Liver (tissue), 9 donors: ENCODE data around the gene CAMSAP3. TPM values are rescaled to one million over a fixed set of nuclear protein-coding genes. Genes with fewer than 3 reads are reported as not detected.

Source experiments
- DNase-seq: peaks from one replicate; pipeline ENCODE4 v3.0.0-alpha.2; 2017; ENCODE audit warnings: low spot score
- H3K27ac ChIP-seq, 2 donors: one replicate each; pipeline ENCODE4 v1.7.0; 2013; ENCODE audit warnings: inconsistent platforms in 2 of 2, low read length in 2 of 2, control low read depth in 1 of 2, low read depth in 1 of 2, mild to moderate bottlenecking in 1 of 2
- H3K27me3 ChIP-seq, 4 donors: one replicate each; pipeline versions ENCODE4 v1.6.1 to v1.7.0; 2013; ENCODE audit warnings: low read length in 3 of 4, inconsistent platforms in 1 of 4, mild to moderate bottlenecking in 1 of 4, moderate library complexity in 1 of 4; ENCODE audit not compliant: control insufficient read depth in 4 of 4, insufficient read depth in 4 of 4
- H3K36me3 ChIP-seq, 4 donors: one replicate each; pipeline versions ENCODE4 v1.6.1 to v1.7.0; 2013; ENCODE audit warnings: low read length in 3 of 4, mild to moderate bottlenecking in 3 of 4, low read depth in 1 of 4, moderate library complexity in 1 of 4; ENCODE audit not compliant: control insufficient read depth in 4 of 4, insufficient read depth in 3 of 4
- H3K4me1 ChIP-seq, 4 donors: one replicate each; pipeline versions ENCODE4 v1.6.1 to v1.7.0; 2013; ENCODE audit warnings: low read length in 3 of 4, mild to moderate bottlenecking in 3 of 4, moderate library complexity in 1 of 4; ENCODE audit not compliant: control insufficient read depth in 4 of 4, insufficient read depth in 4 of 4
- H3K4me3 ChIP-seq, 3 donors: one replicate each; pipeline versions ENCODE4 v1.6.1 to v1.7.0; 2013; ENCODE audit warnings: low read length in 3 of 3, control low read depth in 1 of 3, low read depth in 1 of 3, mild to moderate bottlenecking in 1 of 3
- H3K9ac ChIP-seq, 2 donors: one replicate each; pipeline ENCODE4 v1.7.0; 2013; ENCODE audit warnings: low read length in 2 of 2, mild to moderate bottlenecking in 2 of 2, moderate library complexity in 2 of 2, control low read depth in 1 of 2, low read depth in 1 of 2
- H3K9me3 ChIP-seq, 4 donors: one replicate each; pipeline versions ENCODE4 v1.6.1 to v1.7.0; 2013; ENCODE audit warnings: low read length in 3 of 4; ENCODE audit not compliant: control insufficient read depth in 4 of 4
- EGR1 ChIP-seq, 2 donors: IDR thresholded peaks; 2 replicates each; pipeline ENCODE4 v1.6.1; 2016 to 2018; ENCODE audit warnings: antibody characterized with exemption in 2 of 2, low read depth in 2 of 2
- FOXA1 ChIP-seq: IDR thresholded peaks from 2 replicates; pipeline ENCODE4 v1.6.1; 2016; ENCODE audit warnings: antibody characterized with exemption
- FOXA2 ChIP-seq: IDR thresholded peaks from 2 replicates; pipeline ENCODE4 v1.6.1; 2016; ENCODE audit warnings: antibody characterized with exemption
- GABPA ChIP-seq, 2 donors: IDR thresholded peaks in 1 of 2; conservative IDR thresholded peaks in 1 of 2; 2 replicates each; pipeline ENCODE4 v1.6.1; 2016; ENCODE audit warnings: antibody characterized with exemption in 2 of 2, mild to moderate bottlenecking in 1 of 2, moderate library complexity in 1 of 2
- HNF4G ChIP-seq: IDR thresholded peaks from 2 replicates; pipeline ENCODE4 v1.6.1; 2016; ENCODE audit warnings: antibody characterized with exemption
- JUND ChIP-seq, 2 donors: IDR thresholded peaks; 2 replicates each; pipeline ENCODE4 v1.6.1; 2016; ENCODE audit warnings: antibody characterized with exemption in 2 of 2
- NR2F2 ChIP-seq: IDR thresholded peaks from 2 replicates; pipeline ENCODE4 v1.6.1; 2016; ENCODE audit warnings: antibody characterized with exemption
- RAD21 ChIP-seq, 2 donors: IDR thresholded peaks; 2 replicates each; pipeline ENCODE4 v1.6.1; 2016; ENCODE audit warnings: antibody characterized with exemption in 2 of 2, mild to moderate bottlenecking in 2 of 2
- RXRA ChIP-seq, 2 donors: IDR thresholded peaks; 2 replicates each; pipeline ENCODE4 v1.6.1; 2017 to 2018; ENCODE audit warnings: antibody characterized with exemption in 2 of 2, mild to moderate bottlenecking in 1 of 2
- TAF1 ChIP-seq: conservative IDR thresholded peaks from 2 replicates; pipeline ENCODE4 v1.6.1; 2016; ENCODE audit warnings: antibody characterized with exemption, mild to moderate bottlenecking
- WGBS: extraction: QIAGEN DNeasy Blood & Tissue Kit; methylation state at CpG from one replicate; pipeline ENCODE4 v1.1.7; 2013; 5-methylcytosine and 5-hydroxymethylcytosine counted together
- polyA plus RNA-seq, 2 donors: library from polyadenylated mRNA; stranded (reverse) in 1 of 2; unstranded in 1 of 2; fragments of 200-250 nt in 1 of 2; fragments of >200 nt in 1 of 2; fragmentation: Nextera tagmentation in 1 of 2; extraction: Ambion mirVana in 1 of 2; gene quantifications; one replicate each; pipeline versions ENCODE4 v1.2.1 to v1.2.3, GENCODE V29; 2013 to 2015
- total RNA-seq, 2 donors: library from RNA; depleted of rRNA; stranded (reverse); fragments of >200 nt; gene quantifications; one replicate each; pipeline ENCODE4 v1.2.3, GENCODE V29; 2014
- TF ChIP-seq, protein P1 (sequence below): IDR thresholded peaks from 2 replicates; pipeline ENCODE4 v1.6.1; 2016; ENCODE audit warnings: antibody characterized with exemption, mild to moderate bottlenecking
- TF ChIP-seq, protein P2 (sequence below): IDR thresholded peaks from 2 replicates; pipeline ENCODE4 v1.6.1; 2016; ENCODE audit warnings: antibody characterized with exemption
- TF ChIP-seq, protein P3 (sequence below): fragments of 150-350 bp; IDR thresholded peaks from 2 replicates; pipeline ENCODE4 v1.5.1; 2017; ENCODE audit warnings: improper control_type of control experiment, low read depth, low read length; ENCODE audit not compliant: missing input control
- donor health status: healthy.
- donor health status: healthy.
- donor health status: healthy.
- donor health status: healthy.
- donor health status: healthy.

CAMSAP3 gene
- total and polyA plus RNA-seq, 4 donors = 4.4 to 19.1 (median 9.8) TPM

DNA sequence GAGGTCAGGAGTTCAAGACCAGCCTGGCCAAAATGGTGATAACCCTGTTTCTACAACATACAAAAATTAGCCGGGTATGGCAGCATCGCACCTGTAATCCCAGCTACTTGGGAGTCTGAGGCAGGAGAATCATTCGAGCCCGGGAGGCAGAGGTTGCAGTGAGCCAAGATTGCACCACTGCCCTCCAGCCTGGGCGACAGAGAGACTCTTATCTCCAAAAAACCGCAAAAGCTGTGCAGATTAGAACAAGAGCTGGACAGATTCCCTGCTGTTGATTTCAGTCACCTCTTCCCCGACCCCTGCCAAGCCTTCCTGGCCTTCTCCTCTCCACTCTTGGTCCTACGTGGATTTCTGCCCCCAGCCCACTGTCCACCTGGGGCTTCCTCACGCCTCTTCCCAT is 8.3 kb downstream of the CAMSAP3 start:
- no peak for TF ChIP-seq RXRA (IDR thresholded peaks at IDR 0.05)
- TF ChIP-seq EGR1 (IDR thresholded peaks at IDR 0.05; ENCODE audit: low read depth in 2 of 2) = no peak
- TF ChIP-seq FOXA2 = no peak
- TF ChIP-seq TAF1 = no peak
- TF ChIP-seq HNF4G = no peak
- TF ChIP-seq, protein P1, sequence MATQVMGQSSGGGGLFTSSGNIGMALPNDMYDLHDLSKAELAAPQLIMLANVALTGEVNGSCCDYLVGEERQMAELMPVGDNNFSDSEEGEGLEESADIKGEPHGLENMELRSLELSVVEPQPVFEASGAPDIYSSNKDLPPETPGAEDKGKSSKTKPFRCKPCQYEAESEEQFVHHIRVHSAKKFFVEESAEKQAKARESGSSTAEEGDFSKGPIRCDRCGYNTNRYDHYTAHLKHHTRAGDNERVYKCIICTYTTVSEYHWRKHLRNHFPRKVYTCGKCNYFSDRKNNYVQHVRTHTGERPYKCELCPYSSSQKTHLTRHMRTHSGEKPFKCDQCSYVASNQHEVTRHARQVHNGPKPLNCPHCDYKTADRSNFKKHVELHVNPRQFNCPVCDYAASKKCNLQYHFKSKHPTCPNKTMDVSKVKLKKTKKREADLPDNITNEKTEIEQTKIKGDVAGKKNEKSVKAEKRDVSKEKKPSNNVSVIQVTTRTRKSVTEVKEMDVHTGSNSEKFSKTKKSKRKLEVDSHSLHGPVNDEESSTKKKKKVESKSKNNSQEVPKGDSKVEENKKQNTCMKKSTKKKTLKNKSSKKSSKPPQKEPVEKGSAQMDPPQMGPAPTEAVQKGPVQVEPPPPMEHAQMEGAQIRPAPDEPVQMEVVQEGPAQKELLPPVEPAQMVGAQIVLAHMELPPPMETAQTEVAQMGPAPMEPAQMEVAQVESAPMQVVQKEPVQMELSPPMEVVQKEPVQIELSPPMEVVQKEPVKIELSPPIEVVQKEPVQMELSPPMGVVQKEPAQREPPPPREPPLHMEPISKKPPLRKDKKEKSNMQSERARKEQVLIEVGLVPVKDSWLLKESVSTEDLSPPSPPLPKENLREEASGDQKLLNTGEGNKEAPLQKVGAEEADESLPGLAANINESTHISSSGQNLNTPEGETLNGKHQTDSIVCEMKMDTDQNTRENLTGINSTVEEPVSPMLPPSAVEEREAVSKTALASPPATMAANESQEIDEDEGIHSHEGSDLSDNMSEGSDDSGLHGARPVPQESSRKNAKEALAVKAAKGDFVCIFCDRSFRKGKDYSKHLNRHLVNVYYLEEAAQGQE = no peak
- TF ChIP-seq, protein P2, sequence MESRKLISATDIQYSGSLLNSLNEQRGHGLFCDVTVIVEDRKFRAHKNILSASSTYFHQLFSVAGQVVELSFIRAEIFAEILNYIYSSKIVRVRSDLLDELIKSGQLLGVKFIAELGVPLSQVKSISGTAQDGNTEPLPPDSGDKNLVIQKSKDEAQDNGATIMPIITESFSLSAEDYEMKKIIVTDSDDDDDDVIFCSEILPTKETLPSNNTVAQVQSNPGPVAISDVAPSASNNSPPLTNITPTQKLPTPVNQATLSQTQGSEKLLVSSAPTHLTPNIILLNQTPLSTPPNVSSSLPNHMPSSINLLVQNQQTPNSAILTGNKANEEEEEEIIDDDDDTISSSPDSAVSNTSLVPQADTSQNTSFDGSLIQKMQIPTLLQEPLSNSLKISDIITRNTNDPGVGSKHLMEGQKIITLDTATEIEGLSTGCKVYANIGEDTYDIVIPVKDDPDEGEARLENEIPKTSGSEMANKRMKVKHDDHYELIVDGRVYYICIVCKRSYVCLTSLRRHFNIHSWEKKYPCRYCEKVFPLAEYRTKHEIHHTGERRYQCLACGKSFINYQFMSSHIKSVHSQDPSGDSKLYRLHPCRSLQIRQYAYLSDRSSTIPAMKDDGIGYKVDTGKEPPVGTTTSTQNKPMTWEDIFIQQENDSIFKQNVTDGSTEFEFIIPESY = no peak
- TF ChIP-seq, protein P3, sequence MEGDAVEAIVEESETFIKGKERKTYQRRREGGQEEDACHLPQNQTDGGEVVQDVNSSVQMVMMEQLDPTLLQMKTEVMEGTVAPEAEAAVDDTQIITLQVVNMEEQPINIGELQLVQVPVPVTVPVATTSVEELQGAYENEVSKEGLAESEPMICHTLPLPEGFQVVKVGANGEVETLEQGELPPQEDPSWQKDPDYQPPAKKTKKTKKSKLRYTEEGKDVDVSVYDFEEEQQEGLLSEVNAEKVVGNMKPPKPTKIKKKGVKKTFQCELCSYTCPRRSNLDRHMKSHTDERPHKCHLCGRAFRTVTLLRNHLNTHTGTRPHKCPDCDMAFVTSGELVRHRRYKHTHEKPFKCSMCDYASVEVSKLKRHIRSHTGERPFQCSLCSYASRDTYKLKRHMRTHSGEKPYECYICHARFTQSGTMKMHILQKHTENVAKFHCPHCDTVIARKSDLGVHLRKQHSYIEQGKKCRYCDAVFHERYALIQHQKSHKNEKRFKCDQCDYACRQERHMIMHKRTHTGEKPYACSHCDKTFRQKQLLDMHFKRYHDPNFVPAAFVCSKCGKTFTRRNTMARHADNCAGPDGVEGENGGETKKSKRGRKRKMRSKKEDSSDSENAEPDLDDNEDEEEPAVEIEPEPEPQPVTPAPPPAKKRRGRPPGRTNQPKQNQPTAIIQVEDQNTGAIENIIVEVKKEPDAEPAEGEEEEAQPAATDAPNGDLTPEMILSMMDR = no peak
- no peak for TF ChIP-seq GABPA (IDR thresholded peaks at IDR 0.05 in 1 of 2, conservative IDR thresholded peaks at IDR 0.05 in 1 of 2)
- no peak for TF ChIP-seq NR2F2
- no peak overlapping the region for H3K4me3 ChIP-seq
- DNase-seq = no peak
- 59% methylated on average over 9 of the region's 9 CpGs for WGBS
- H3K27me3 ChIP-seq = no peaks in the 10 kb centered on the region
- peaks cover 3 to 17% (median 4%) of the 10 kb centered on the region in 4 donors for H3K36me3 ChIP-seq
- no peak overlapping the region for H3K27ac ChIP-seq
- peaks cover 0 to 8% (median 3%) of the 10 kb centered on the region in 4 donors for H3K4me1 ChIP-seq
- no peak overlapping the region for H3K9ac ChIP-seq
- no peaks in the 10 kb centered on the region for H3K9me3 ChIP-seq

DNA sequence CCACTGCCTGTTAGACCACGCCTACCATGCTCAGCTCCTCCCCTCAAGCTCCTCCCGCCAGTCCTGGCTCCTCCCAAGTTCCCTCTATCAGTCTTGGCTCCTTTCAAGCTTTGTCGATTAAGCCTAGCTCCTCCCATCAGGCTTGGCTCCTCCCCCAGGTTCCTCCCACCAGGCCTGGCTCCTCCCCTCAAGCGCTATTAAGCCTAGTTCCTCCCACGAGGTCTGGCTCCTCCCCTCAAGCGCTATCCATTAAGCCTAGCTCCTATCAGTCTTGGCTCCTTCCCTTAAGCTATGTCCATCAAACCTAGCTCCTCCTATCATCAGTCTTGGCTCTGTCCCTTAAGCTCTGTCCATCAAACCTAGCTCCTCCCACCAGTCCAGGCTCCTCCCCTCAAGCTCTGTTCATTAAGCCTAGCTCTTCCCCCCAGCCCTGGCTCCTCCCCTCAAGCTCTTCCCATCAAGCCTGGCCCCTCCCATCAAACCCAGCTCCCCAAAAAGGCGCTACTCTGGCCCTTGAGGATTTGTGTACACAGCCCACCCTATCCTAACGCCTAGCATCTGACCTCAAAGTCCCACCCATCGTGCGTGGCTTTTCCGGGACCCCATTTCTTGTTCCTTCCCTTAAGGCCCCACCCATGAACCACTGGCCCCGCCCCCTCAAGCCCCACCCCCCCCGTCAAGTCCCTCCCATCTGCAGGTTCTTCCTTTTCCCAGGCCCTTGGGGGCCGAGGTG is 10.0 kb downstream of the CAMSAP3 start:
- DNase-seq = no peak
- peaks cover 0 to 8% (median 3%) of the 10 kb centered on the region in 4 donors for H3K4me1 ChIP-seq
- peaks cover 3 to 27% (median 11%) of the 10 kb centered on the region in 4 donors for H3K36me3 ChIP-seq
- no peaks in the 10 kb centered on the region for H3K9me3 ChIP-seq
- no peaks in the 10 kb centered on the region for H3K27me3 ChIP-seq
- H3K4me3 ChIP-seq = no peak overlapping the region
- no peak overlapping the region for H3K27ac ChIP-seq
- H3K9ac ChIP-seq = no peak overlapping the region
- TF ChIP-seq, protein P3 = no peak
- no peak for TF ChIP-seq RAD21 (IDR thresholded peaks at IDR 0.05)
- no peak for TF ChIP-seq NR2F2
- no peak for TF ChIP-seq RXRA (IDR thresholded peaks at IDR 0.05)
- TF ChIP-seq HNF4G = no peak
- no peak for TF ChIP-seq TAF1
- TF ChIP-seq, protein P2 = no peak
- no peak for TF ChIP-seq JUND (IDR thresholded peaks at IDR 0.05)
- TF ChIP-seq EGR1 (IDR thresholded peaks at IDR 0.05; ENCODE audit: low read depth in 2 of 2) = no peak
- TF ChIP-seq FOXA2 = no peak
- no peak for TF ChIP-seq FOXA1
- 78% methylated on average over 14 of the region's 14 CpGs for WGBS
